H9 (cell line): ENCODE results near the gene ACAP3. TPM values are rescaled to one million over a fixed set of nuclear protein-coding genes. Genes with fewer than 3 reads are reported as not detected.

Experiments
- DNase-seq: peaks from one replicate; pipeline ENCODE4 v3.0.0-alpha.2; 2017
- H2AFZ ChIP-seq: one replicate; pipeline ENCODE4 v1.6.1; 2013; ENCODE audit warnings: mild to moderate bottlenecking, low read length, control low read depth, moderate library complexity
- H2AK5ac ChIP-seq: 2 replicates; pipeline ENCODE4 v1.6.1; 2013; ENCODE audit warnings: low read length, control low read depth, mixed read lengths; ENCODE audit not compliant: insufficient read length
- H2BK120ac ChIP-seq: one replicate; pipeline ENCODE4 v1.6.1; 2013; ENCODE audit warnings: low read depth, mild to moderate bottlenecking, low read length, control low read depth, inconsistent platforms; ENCODE audit not compliant: poor library complexity, severe bottlenecking
- H2BK12ac ChIP-seq: 2 replicates; pipeline ENCODE4 v1.6.1; 2013; ENCODE audit warnings: low read length, control low read depth, mixed read lengths, low read depth; ENCODE audit not compliant: insufficient read length
- H2BK15ac ChIP-seq: 2 replicates; pipeline ENCODE4 v1.6.1; 2013; ENCODE audit warnings: low read depth, low read length, control low read depth
- H2BK20ac ChIP-seq: one replicate; pipeline ENCODE4 v1.6.1; 2013; ENCODE audit warnings: low read depth, mild to moderate bottlenecking, low read length, control low read depth, inconsistent platforms; ENCODE audit not compliant: poor library complexity, severe bottlenecking
- H2BK5ac ChIP-seq: 2 replicates; pipeline ENCODE4 v1.6.1; 2013; ENCODE audit warnings: low read length, control low read depth, mixed read lengths; ENCODE audit not compliant: insufficient read length
- H3K14ac ChIP-seq: 2 replicates; pipeline ENCODE4 v1.6.1; 2013; ENCODE audit warnings: low read length, control low read depth; ENCODE audit not compliant: insufficient read depth
- H3K18ac ChIP-seq: 2 replicates; pipeline ENCODE4 v1.6.1; 2013; ENCODE audit warnings: low read depth, mild to moderate bottlenecking, mixed read lengths, low read length, control low read depth; ENCODE audit not compliant: insufficient read length
- H3K23ac ChIP-seq: 2 replicates; pipeline ENCODE4 v1.6.1; 2013; ENCODE audit warnings: low read length, control low read depth, mixed read lengths, low read depth; ENCODE audit not compliant: insufficient read length
- H3K23me2 ChIP-seq: 2 replicates; pipeline ENCODE4 v1.6.1; 2013; ENCODE audit warnings: low read depth, mild to moderate bottlenecking, mixed read lengths, low read length, control low read depth; ENCODE audit not compliant: insufficient read length, poor library complexity, severe bottlenecking
- H3K27ac ChIP-seq: 2 replicates; pipeline ENCODE4 v1.5.1; 2013; ENCODE audit warnings: low read length, control low read depth, mixed read lengths, low read depth; ENCODE audit not compliant: insufficient read length
- H3K27me3 ChIP-seq: 2 replicates; pipeline ENCODE4 v1.6.1; 2013; ENCODE audit warnings: low read length, control low read depth, inconsistent platforms; ENCODE audit not compliant: insufficient read depth
- H3K4ac ChIP-seq: 2 replicates; pipeline ENCODE4 v1.6.1; 2013; ENCODE audit warnings: low read depth, mild to moderate bottlenecking, control low read depth, inconsistent platforms, low read length, moderate library complexity
- H3K4me1 ChIP-seq: 2 replicates; pipeline ENCODE4 v1.6.1; 2013; ENCODE audit warnings: low read length, control low read depth, inconsistent platforms; ENCODE audit not compliant: insufficient read depth
- H3K4me2 ChIP-seq: 2 replicates; pipeline ENCODE4 v1.6.1; 2013; ENCODE audit warnings: low read length, control low read depth, mixed read lengths; ENCODE audit not compliant: insufficient read length, insufficient read depth
- H3K56ac ChIP-seq: 2 replicates; pipeline ENCODE4 v1.6.1; 2013; ENCODE audit warnings: low read depth, mild to moderate bottlenecking, mixed read lengths, low read length, control low read depth; ENCODE audit not compliant: insufficient read length
- H3K79me1 ChIP-seq: 2 replicates; pipeline ENCODE4 v1.6.1; 2013; ENCODE audit warnings: low read depth, mild to moderate bottlenecking, moderate library complexity, low read length, control low read depth, inconsistent platforms; ENCODE audit not compliant: insufficient read depth, poor library complexity, severe bottlenecking
- H3K79me2 ChIP-seq: 2 replicates; pipeline ENCODE4 v1.6.1; 2013; ENCODE audit warnings: low read length, control low read depth, inconsistent platforms; ENCODE audit not compliant: insufficient read depth
- H3K9ac ChIP-seq: 2 replicates; pipeline ENCODE4 v1.6.1; 2013; ENCODE audit warnings: low read length, control low read depth, mixed read lengths; ENCODE audit not compliant: insufficient read length; ENCODE audit errors: extremely low read depth
- H3K9me3 ChIP-seq: one replicate; pipeline ENCODE4 v1.6.1; 2013; ENCODE audit warnings: low read depth, low read length, inconsistent platforms; ENCODE audit not compliant: control insufficient read depth
- H3T11ph ChIP-seq: one replicate; pipeline ENCODE4 v1.6.1; 2013; ENCODE audit warnings: mild to moderate bottlenecking, low read length, control low read depth, inconsistent platforms
- H4K20me1 ChIP-seq: one replicate; pipeline ENCODE4 v1.6.1; 2013; ENCODE audit not compliant: control insufficient read depth, insufficient read length, insufficient read depth
- H4K5ac ChIP-seq: 2 replicates; pipeline ENCODE4 v1.6.1; 2013; ENCODE audit warnings: low read depth, mild to moderate bottlenecking, mixed read lengths, low read length, control low read depth; ENCODE audit not compliant: insufficient read length
- H4K8ac ChIP-seq: replicated peaks from 2 replicates; pipeline ENCODE4 v1.6.1; 2013; ENCODE audit warnings: low read length, control low read depth, mixed read lengths, low read depth; ENCODE audit not compliant: insufficient read length
- H4K91ac ChIP-seq: 2 replicates; pipeline ENCODE4 v1.6.1; 2013; ENCODE audit warnings: low read depth, mild to moderate bottlenecking, moderate library complexity, mixed read lengths, low read length, control low read depth; ENCODE audit not compliant: insufficient read length
- H3K27ac Mint-ChIP-seq, 3 experiments: 2 replicates in 2 of 3; 3 replicates in 1 of 3; pipeline ENCODE4 v1.8.0; 2020 to 2021; ENCODE audit warnings: mixed read lengths in 3 of 3, mild to moderate bottlenecking in 1 of 3, moderate library complexity in 1 of 3
- H3K27me3 Mint-ChIP-seq: 2 replicates; pipeline ENCODE4 v1.8.0; 2021; ENCODE audit warnings: low read depth, mild to moderate bottlenecking, moderate library complexity, mixed read lengths
- H3K36me3 Mint-ChIP-seq, 3 experiments: 2 replicates in 2 of 3; 3 replicates in 1 of 3; pipeline ENCODE4 v1.8.0; 2020 to 2021; ENCODE audit warnings: low read depth in 3 of 3, mixed read lengths in 3 of 3; ENCODE audit not compliant: insufficient read depth in 1 of 3
- H3K4me1 Mint-ChIP-seq, 2 experiments: 2 replicates each; pipeline ENCODE4 v1.8.0; 2020; ENCODE audit warnings: mixed read lengths in 2 of 2
- H3K4me3 Mint-ChIP-seq, 2 experiments: 2 replicates in 1 of 2; 3 replicates in 1 of 2; pipeline ENCODE4 v1.8.0; 2020 to 2021; ENCODE audit warnings: mild to moderate bottlenecking in 2 of 2, mixed read lengths in 2 of 2, moderate library complexity in 1 of 2
- H3K9me3 Mint-ChIP-seq, 2 experiments: 2 replicates in 1 of 2; 3 replicates in 1 of 2; pipeline ENCODE4 v1.8.0; 2020; ENCODE audit warnings: mild to moderate bottlenecking in 2 of 2, mixed read lengths in 2 of 2, moderate library complexity in 1 of 2
- CTCF ChIP-seq: fragments of 200-600 bp; sonication (generic); conservative IDR thresholded peaks from 3 replicates; pipeline ENCODE4 v1.8.0; 2021; ENCODE audit warnings: antibody characterized with exemption, mild to moderate bottlenecking
- WGBS: extraction: QIAGEN DNeasy Blood & Tissue Kit; methylation state at CpG from one replicate; pipeline ENCODE4 v1.1.7; 2013; ENCODE audit warnings: missing lambda C conversion rate, low lambda C conversion rate, mixed read lengths; ENCODE audit not compliant: insufficient read length; ENCODE audit errors: extremely low coverage; 5-methylcytosine and 5-hydroxymethylcytosine counted together
- total RNA-seq: library from RNA; stranded (reverse); gene quantifications from 2 replicates; pipeline ENCODE4 v1.2.1, GENCODE V29; 2021

The ACAP3 gene
- total RNA-seq, 1 experiment from 2014 or later, result 41.4 TPM

GRCh38 chr1:1243807-1244191, 63.9 kb downstream of the ACAP3 start:
- no peak for TF ChIP-seq CTCF
- Histone ChIP-seq H2BK20ac (no peak overlapping the region), H3K27me3 (no peaks in the 10 kb centered on the region), H2BK15ac (no peak overlapping the region), H2BK120ac (no peak overlapping the region), H4K20me1 (no peaks in the 10 kb centered on the region), H3K79me1 (no peaks in the 10 kb centered on the region), H3K9me3 (no peaks in the 10 kb centered on the region), H3K18ac (no peak overlapping the region), H3K79me2 (no peaks in the 10 kb centered on the region), H3K4ac (no peak overlapping the region), H3K23me2 (no peaks in the 10 kb centered on the region), H4K91ac (no peak overlapping the region), H3T11ph (no peak overlapping the region), H3K9ac (no peak overlapping the region), H2AK5ac (no peak overlapping the region), H3K23ac (no peak overlapping the region), H2AFZ (no peak overlapping the region), H4K5ac (no peak overlapping the region), H3K4me2 (no peak overlapping the region), H2BK12ac (no peak overlapping the region), H3K27ac (no peak overlapping the region), H3K4me1 (no peaks in the 10 kb centered on the region), H4K8ac (no peak overlapping the region), H3K56ac (no peak overlapping the region), H3K14ac (no peak overlapping the region), H2BK5ac (no peak overlapping the region)
- Mint-ChIP-seq H3K27ac (no peak overlapping the region), H3K27me3 (peaks cover 15% of the 10 kb centered on the region), H3K36me3 (no peaks in the 10 kb centered on the region), H3K4me1 (peaks cover 0 to 3% of the 10 kb centered on the region in 2 experiments; a peak in 2 of 4 replicates), H3K9me3 (no peaks in the 10 kb centered on the region), H3K4me3 (no peak overlapping the region)
- no peak for DNase-seq
- WGBS, result no CpG with 5 or more reads among the region's 23 CpGs
